ENCODE results near the gene HOXD12. TPM values are rescaled to one million over a fixed set of nuclear protein-coding genes. Genes with fewer than 3 reads are reported as not detected.

HOXD12 gene
- total RNA-seq, 1 experiment from 2014 or later, result 0.27 TPM

DNA sequence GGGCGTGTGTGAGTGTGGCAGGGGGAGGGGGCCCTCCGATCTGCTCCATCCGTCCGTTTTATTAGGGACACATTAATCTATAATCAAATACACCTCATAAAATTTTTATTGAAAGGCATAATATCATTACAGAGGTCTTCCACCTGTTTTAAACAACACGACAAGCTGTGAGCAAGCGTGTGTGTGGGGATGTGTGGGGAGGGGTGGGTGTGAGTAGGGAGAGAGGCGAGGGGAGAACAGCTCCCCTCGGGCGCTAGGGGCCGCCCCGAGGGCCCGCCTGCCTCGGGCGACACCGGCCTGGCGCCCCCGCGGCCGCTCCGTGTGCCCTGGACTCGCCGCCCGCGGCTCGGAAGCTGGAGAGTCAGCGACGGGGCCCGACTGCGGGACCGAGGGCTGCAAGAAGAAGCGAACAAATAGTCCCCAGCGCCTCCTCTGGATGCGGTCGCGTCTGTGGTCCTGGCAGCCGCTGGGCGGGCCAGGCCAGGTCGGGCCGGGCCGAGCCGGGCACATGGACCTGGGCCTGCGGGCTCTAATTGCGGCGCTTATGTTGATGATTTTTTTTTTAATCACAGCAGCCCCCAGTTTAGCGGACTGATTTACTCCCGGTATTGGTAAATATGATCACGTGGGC, 22.6 kb downstream of the HOXD12 start:
- ATAC-seq (no peak), DNase-seq (ENCODE audit: low read depth, low spot score) (no peak)
- Histone ChIP-seq H4K20me1 (ENCODE audit: insufficient read depth) (no peaks in the 10 kb centered on the region), H2AFZ (ENCODE audit: low read depth, low read length, poor library complexity, severe bottlenecking) (no peak overlapping the region), H3K79me2 (ENCODE audit: insufficient read depth, low read length) (no peaks in the 10 kb centered on the region), H3K27ac (ENCODE audit: low read depth, low read length) (no peak overlapping the region), H3K9me3 (ENCODE audit: control insufficient read depth in 1 of 2, insufficient read depth in 1 of 2, low read depth in 1 of 2, low read length in 2 of 2) (no peaks in the 10 kb centered on the region), H3K27me3 (ENCODE audit: insufficient read depth, low read length) (no peaks in the 10 kb centered on the region), H3K4me3 (replicated peaks in 1 of 2; ENCODE audit: low read depth in 1 of 2, low read length in 2 of 2) (no peak overlapping the region), H3K36me3 (ENCODE audit: control insufficient read depth in 1 of 2, insufficient read depth in 2 of 2, low read length in 2 of 2) (no peaks in the 10 kb centered on the region), H3K9me2 (ENCODE audit: insufficient read depth) (no peaks in the 10 kb centered on the region), H3K9ac (ENCODE audit: low read length) (no peak overlapping the region), H3K4me1 (ENCODE audit: control insufficient read depth in 1 of 2, insufficient read depth in 2 of 2, low read length in 2 of 2) (peaks cover 0 to 5% of the 10 kb centered on the region in 2 experiments; a peak in 1 of 4 replicates), H3K4me2 (ENCODE audit: low read length) (no peak overlapping the region)
- no peak for TF ChIP-seq SRF (IDR thresholded peaks at IDR 0.05; ENCODE audit: low read depth)
- TF ChIP-seq POLR2A (IDR thresholded peaks at IDR 0.05; ENCODE audit: borderline replicate concordance, extremely low read depth, insufficient read depth, insufficient read length), result no peak
- TF ChIP-seq ZNF274 (IDR thresholded peaks at IDR 0.05; ENCODE audit: low read depth, low read length), result no peak
- TF ChIP-seq, protein P1, sequence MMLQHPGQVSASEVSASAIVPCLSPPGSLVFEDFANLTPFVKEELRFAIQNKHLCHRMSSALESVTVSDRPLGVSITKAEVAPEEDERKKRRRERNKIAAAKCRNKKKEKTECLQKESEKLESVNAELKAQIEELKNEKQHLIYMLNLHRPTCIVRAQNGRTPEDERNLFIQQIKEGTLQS (IDR thresholded peaks at IDR 0.05), result no peak
- no peak for TF ChIP-seq EZH2 (IDR thresholded peaks at IDR 0.05)
- no peak for TF ChIP-seq JUND (IDR thresholded peaks at IDR 0.05)
- TF ChIP-seq REST (IDR thresholded peaks at IDR 0.05; ENCODE audit: low read depth), result no peak
- no peak for TF ChIP-seq SP1 (IDR thresholded peaks at IDR 0.05; ENCODE audit: low read depth)
- no peak for TF ChIP-seq FOSL1 (IDR thresholded peaks at IDR 0.05; ENCODE audit: low read depth)
- TF ChIP-seq CTCF (IDR thresholded peaks at IDR 0.05 in 2 of 3, conservative IDR thresholded peaks at IDR 0.05 in 1 of 3; ENCODE audit: borderline replicate concordance in 1 of 3, insufficient read depth in 1 of 3, low read depth in 2 of 3, low read length in 2 of 3), result no peak
- TF ChIP-seq ELF1 (IDR thresholded peaks at IDR 0.05; ENCODE audit: borderline replicate concordance, low read depth), result no peak
- no peak for TF ChIP-seq RAD21 (IDR thresholded peaks at IDR 0.05; ENCODE audit: low read depth)
- no peak for TF ChIP-seq CEBPB (IDR thresholded peaks at IDR 0.05; ENCODE audit: low read depth)
- ChIA-PET POLR2A (interaction anchor here (0.7 kb wide), 1 partner anchor 24 kb away, joined by 3 read pairs; no protein-coding TSS in a partner anchor), CTCF (no interaction called here), RAD21 (ENCODE audit: low non-redundant PET in 1 of 2, low total read pairs in 2 of 2, uncharacterized antibody in 2 of 2, unreplicated experiment in 2 of 2) (no interaction called here)
- no TSS peak for BruUV-seq (replicated peaks)
- intact Hi-C loops (cut with micrococcal nuclease), result no loop called here

Measured in HCT116 (cell line).